Measurements from ENCODE around the gene ADD1.

- TF ChIP-seq CTCF (conservative IDR thresholded peaks at IDR 0.05 in 1 of 2, IDR thresholded peaks at IDR 0.05 in 1 of 2; ENCODE audit: extremely low read depth in 1 of 2, insufficient read depth in 1 of 2, low read depth in 1 of 2, low read length in 2 of 2) = no peak
- no peak for TF ChIP-seq EZH2 (IDR thresholded peaks at IDR 0.05; ENCODE audit: borderline replicate concordance, low read length)
Observed at GRCh38 chr4:2850966-2851798, 7.5 kb downstream of the ADD1 start.

Data from mammary epithelial cell (primary cell).